KMS-11 (cell line): ENCODE measurements around the gene TGFBI.
A peak's percentile ranks its signal among the peaks of the same experiment; 100 is the strongest.

Experiments used
- H2AFZ ChIP-seq: fragments of 200-600 bp; sonication (generic); 2 replicates; pipeline ENCODE4 v1.6.1; 2016; ENCODE audit warnings: antibody characterized with exemption, mixed run types, low read depth
- H3K27ac ChIP-seq: fragments of 200-600 bp; sonication (generic); 2 replicates; pipeline ENCODE4 v1.6.1; 2016; ENCODE audit warnings: mild to moderate bottlenecking, mixed run types
- H3K27me3 ChIP-seq: fragments of 200-600 bp; sonication (generic); 2 replicates; pipeline ENCODE4 v1.6.1; 2017; ENCODE audit warnings: mild to moderate bottlenecking, low read depth, mixed run types, moderate library complexity; ENCODE audit not compliant: insufficient read depth
- H3K36me3 ChIP-seq: fragments of 200-600 bp; sonication (generic); 2 replicates; pipeline ENCODE4 v1.6.1; 2017; ENCODE audit warnings: mild to moderate bottlenecking, mixed run types; ENCODE audit not compliant: insufficient read depth
- H3K4me1 ChIP-seq: fragments of 200-600 bp; sonication (generic); 2 replicates; pipeline ENCODE4 v1.6.1; 2016; ENCODE audit warnings: mild to moderate bottlenecking, low read depth, mixed run types; ENCODE audit not compliant: poor library complexity, severe bottlenecking
- H3K4me2 ChIP-seq: fragments of 200-600 bp; sonication (generic); 2 replicates; pipeline ENCODE4 v1.7.0; 2016; ENCODE audit warnings: mild to moderate bottlenecking, mixed run types
- H3K4me3 ChIP-seq: fragments of 200-600 bp; sonication (generic); IDR thresholded peaks from 2 replicates; pipeline ENCODE4 v1.6.1; 2017; ENCODE audit warnings: low read depth, low read length, mixed read lengths; ENCODE audit not compliant: insufficient read depth
- H3K79me2 ChIP-seq: fragments of 200-600 bp; sonication (generic); 2 replicates; pipeline ENCODE4 v1.6.1; 2016; ENCODE audit warnings: low read depth, mixed run types; ENCODE audit not compliant: insufficient read depth
- H3K9ac ChIP-seq: fragments of 200-600 bp; sonication (generic); 2 replicates; pipeline ENCODE4 v1.6.1; 2016; ENCODE audit warnings: mild to moderate bottlenecking, mixed run types
- H4K20me1 ChIP-seq: fragments of 200-600 bp; sonication (generic); 2 replicates; pipeline ENCODE4 v1.6.1; 2016; ENCODE audit warnings: mild to moderate bottlenecking, mixed run types; ENCODE audit not compliant: insufficient read depth
- CTCF ChIP-seq: fragments of 200-600 bp; sonication (generic); conservative IDR thresholded peaks from 2 replicates; pipeline ENCODE4 v1.6.1; 2017; ENCODE audit warnings: low read depth, mild to moderate bottlenecking, antibody characterized with exemption, low read length, moderate library complexity, mixed read lengths

Gene TGFBI

DNA sequence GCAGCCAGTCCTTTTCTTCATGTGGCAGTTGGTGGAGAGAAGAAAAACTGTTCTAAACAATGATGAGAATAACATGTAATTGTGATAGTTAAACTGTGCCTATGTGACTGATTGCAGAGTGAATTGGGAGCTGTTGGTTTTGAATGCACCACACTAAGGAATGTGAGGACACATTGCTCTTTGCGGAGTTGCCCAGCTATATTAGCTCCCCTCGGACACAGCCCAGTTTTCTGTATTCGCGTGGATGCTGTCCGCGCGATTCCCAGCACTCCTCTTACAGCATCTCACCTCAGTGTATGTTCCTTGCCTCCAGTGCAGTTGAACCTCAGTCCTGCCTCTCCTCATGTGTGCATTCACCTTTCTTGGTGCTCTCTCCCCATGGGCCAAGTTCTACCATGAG, 32.2 kb downstream of the TGFBI start:
- no peaks in the 10 kb centered on the region for H4K20me1 ChIP-seq
- no peak overlapping the region for H3K27ac ChIP-seq
- no peaks in the 10 kb centered on the region for H3K27me3 ChIP-seq
- H3K36me3 ChIP-seq: no peaks in the 10 kb centered on the region
- H2AFZ ChIP-seq: no peak overlapping the region
- H3K9ac ChIP-seq: no peak overlapping the region
- H3K4me3 ChIP-seq: no peak overlapping the region
- no peak overlapping the region for H3K4me2 ChIP-seq
- no peaks in the 10 kb centered on the region for H3K79me2 ChIP-seq
- no peak for TF ChIP-seq CTCF
- H3K4me1 ChIP-seq: no peaks in the 10 kb centered on the region

DNA sequence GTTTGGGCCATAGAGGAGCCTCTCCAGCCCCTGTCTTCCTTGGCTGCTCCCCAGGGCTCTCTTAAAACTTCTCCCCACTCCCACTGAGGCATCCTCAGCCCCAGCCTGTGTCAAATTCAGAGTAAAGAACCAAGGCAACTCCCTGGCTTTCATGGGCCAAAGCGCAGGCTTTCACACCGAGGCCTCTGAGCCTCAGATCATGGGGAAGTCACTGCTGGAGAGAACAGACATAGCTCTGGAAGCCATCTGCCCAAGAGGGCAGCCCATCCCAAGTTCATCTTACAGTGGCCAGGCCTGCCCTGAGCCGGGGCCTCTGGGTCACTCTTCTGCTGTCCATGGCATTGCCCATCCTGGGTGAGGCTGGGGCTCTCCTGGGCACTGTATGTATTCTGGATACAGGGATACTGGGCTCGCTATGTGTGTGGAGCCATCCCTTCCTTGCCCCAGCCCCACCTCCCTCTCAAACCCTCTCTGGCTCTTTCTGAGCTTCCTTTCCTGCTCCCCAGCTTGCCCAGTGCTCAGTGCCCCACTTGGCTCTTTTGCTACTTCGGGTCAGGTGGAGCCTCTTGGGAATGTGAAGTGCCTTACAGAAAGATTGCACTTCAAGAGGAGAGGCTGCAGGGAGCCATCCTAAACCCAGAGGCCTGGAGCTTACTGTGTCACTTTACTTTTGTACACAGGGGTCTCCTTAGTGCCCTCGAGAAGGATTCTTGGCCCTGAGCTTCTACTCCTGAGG, 33.0 kb downstream of the TGFBI start:
- no peak for TF ChIP-seq CTCF
- Histone ChIP-seq H3K79me2 (no peaks in the 10 kb centered on the region), H3K4me3 (no peak overlapping the region), H3K4me2 (no peak overlapping the region), H4K20me1 (no peaks in the 10 kb centered on the region), H3K36me3 (no peaks in the 10 kb centered on the region), H3K9ac (no peak overlapping the region), H2AFZ (no peak overlapping the region), H3K4me1 (no peaks in the 10 kb centered on the region), H3K27me3 (no peaks in the 10 kb centered on the region), H3K27ac (no peak overlapping the region)

DNA sequence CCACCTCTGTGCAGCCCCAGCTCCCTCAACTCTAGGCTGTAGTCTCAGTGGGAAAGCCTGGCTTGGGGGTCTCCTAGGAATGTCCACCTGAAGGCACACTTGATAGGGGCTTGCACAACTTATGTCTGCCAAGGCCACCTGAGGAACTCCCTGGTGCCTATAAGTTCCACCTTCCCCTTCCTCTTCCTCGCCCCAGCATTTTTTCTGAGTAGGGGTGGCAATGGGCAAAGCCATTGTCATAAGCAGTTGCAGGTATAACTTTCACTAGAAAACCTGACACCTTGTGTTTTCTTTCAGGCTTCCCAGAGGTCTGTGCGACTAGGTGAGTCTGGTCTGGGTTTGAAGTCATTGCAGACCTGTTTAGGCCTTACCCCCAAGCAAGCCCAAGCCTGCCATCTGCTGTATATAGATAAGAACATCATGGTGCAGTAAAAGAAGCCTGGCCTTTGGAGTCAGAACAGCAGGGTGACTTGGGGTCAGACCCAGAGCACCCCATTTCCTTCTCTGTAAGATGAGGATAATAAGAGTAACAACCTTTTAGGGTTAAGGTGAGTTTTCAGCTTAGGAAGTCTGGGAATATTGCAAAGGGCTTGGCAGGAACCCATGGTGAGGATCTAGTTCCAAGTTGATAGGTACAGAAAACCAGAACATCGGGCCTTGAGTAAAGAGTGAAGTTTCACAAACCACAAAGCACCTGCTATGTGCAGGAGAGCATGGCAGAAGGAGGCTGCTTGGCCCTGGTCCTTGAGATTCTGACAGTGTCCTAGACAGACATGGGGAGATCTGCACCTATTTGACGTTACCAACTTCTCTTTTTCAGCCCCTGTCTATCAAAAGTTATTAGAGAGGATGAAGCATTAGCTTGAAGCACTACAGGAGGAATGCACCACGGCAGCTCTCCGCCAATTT, 33.8 kb downstream of the TGFBI start:
- Histone ChIP-seq H4K20me1 (no peaks in the 10 kb centered on the region), H3K79me2 (no peaks in the 10 kb centered on the region), H2AFZ (no peak overlapping the region), H3K4me3 (no peak overlapping the region), H3K4me1 (no peaks in the 10 kb centered on the region), H3K27ac (no peak overlapping the region), H3K4me2 (no peak overlapping the region), H3K9ac (no peak overlapping the region), H3K27me3 (no peaks in the 10 kb centered on the region), H3K36me3 (no peaks in the 10 kb centered on the region)
- peak; percentile 40 for TF ChIP-seq CTCF

DNA sequence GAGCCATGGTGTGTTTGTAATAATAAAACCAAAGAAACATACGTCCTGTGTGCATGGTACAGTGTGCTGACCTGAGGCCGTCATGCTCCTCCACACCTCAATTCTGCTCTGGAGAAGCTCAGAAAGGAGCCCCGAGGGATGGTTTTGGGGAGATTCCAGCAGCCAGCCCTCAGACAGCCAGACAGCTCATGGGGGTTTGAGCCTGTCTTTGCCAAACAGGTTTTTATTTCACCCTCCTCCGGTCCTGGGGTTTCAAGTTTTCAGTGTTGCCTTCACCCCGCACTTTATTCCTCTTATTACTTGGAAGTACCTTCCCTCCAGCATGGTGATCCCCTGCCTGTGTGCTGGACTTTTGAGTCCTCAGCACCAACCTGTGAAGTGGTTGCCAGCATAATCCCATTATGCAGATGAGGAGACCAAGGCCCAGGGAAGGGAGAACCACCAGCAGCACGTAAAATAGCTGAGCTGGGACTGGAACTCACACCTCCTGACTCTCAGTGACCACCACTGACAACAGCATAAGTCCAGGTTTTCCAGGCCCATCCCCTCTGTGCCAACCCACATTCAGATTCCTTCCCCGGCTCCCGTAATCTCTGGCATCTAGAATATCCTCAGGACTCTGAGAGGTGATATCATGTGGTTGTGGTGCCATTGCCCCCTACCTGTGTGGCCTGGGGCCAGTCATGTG, 35.1 kb downstream of the TGFBI start:
- no peaks in the 10 kb centered on the region for H3K4me1 ChIP-seq
- H3K9ac ChIP-seq: no peak overlapping the region
- H3K4me2 ChIP-seq: no peak overlapping the region
- no peak overlapping the region for H3K27ac ChIP-seq
- H4K20me1 ChIP-seq: no peaks in the 10 kb centered on the region
- TF ChIP-seq CTCF: no peak
- H3K27me3 ChIP-seq: no peaks in the 10 kb centered on the region
- no peaks in the 10 kb centered on the region for H3K36me3 ChIP-seq
- H2AFZ ChIP-seq: no peak overlapping the region
- H3K79me2 ChIP-seq: no peaks in the 10 kb centered on the region
- H3K4me3 ChIP-seq: no peak overlapping the region
